Measurements from ENCODE around the gene LIPC.

Gene LIPC

DNA sequence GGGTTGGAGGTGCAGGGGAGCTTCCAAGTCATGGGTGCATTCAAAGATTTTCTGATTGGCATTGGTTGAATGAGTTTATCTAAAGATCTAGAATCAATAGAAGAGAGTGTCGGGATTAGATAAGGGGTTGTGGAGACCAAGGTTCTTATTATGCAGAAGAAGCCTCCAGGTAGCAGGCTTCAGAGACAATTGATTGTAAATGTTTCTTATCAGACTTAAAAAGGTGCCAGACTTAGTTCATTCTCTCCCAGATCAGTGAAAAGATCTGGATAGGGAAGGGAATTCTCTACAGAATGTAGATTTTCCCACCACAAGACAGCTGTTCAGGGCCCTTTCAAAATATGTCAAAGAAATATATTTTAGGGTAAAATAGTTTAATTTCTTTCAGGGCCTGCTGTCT is 129.5 kb downstream of the LIPC start:
- no peak for DNase-seq

DNA sequence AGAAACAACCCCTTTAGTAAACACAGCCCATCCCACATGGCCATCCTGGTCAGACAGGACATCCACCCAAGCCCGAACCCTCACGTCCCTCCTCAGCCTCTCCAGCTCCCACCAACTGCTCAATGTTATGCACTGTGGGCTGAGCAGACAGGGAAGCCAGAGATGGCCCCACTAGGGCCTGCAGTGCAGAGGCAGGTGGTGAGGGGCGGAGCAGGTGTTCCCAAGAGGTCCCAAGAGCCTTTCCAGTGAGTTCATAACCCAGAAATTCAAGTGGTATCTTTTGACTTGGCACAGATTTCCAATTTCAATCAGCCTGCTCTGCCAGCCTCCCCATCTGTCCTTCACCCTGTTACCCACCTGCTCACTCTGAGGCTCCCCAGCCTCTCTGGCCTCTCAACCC is 130.3 kb downstream of the LIPC start:
- DNase-seq: no peak

DNA sequence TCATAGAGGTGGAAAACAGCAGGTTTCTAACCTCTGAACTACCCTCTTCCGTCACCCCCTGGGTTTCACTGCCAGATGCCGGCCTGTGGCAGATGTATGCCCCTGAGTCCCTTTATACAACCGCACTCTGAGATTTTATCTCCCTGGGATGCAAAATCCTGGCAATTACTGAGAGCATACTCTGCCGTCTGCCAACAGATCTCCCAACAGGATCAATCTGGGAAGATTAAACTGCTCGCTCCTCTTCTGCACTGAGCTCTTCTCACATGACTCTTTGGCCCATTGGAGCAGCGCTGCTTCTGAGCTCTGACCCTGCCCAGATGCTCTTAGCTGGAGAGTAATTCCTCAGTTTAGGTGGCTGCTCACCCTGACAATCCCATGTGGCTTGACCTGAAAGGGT is 133.2 kb downstream of the LIPC start:
- DNase-seq: no peak

DNA sequence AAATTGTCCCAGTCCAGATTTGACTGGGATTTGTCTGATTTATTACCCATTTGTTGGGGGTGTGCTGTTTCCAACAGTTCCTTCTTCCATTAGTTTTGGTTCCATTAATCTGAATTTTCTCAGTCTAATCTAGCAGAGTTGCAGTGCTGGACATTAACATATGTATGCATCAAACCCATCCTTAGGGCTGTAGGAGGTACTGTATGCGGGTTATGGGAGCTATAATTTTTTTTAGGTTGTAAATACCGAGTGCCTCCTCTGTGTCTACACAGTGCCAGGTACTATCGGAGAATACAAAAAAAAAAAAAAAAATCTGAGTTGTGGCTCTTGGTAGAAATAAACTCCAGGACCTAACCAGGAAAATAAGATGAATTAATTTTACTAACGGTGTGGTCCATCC is 133.8 kb downstream of the LIPC start:
- DNase-seq: no peak

- no peak for DNase-seq
Observed at GRCh38 chr15:58566029-58566428, 134.2 kb downstream of the LIPC start.

DNA sequence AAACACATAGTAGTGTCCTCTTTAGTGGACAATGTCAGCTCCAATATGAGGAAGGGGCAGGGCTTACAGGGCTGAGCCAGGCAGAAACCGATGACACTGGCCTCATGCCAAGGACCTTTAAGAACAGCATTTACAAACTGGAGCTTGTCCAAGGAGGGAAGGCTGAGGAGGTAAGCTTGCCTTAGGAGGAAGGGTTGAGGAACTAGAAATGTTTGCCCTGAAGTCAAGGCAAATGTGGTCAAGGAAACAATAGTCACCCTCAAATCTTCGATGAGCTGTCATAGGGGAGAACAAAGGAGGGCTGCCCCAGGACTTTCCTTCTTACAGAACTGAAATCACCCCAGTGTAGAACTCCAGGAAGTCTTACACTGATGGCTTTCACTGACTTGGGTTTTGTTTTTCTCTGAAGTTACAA is 136.4 kb downstream of the LIPC start:
- DNase-seq: peak; percentile 6

- no peak for DNase-seq
Observed at GRCh38 chr15:58569455-58569854, 137.7 kb downstream of the LIPC start.

- DNase-seq: no peak
Observed at GRCh38 chr15:58571491-58571890, 139.7 kb downstream of the LIPC start.

DNA sequence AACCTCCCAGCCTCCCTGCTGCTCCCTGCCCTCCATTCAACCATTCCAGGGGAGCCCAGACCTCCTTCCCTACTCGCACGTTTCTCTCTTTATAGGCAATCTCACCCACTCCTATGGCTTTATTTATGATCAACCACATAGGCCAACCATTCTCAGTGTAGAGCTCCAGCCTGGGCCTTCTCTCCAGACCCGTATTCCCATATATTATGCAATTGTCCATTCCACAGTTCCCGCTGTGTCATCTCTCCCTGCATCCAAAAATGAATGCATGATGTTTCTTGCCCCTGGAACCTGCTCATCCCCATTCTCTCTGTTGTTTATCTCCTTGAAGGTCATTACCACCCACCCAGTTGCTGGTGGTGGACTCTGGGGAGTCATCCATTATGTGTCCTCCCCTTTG is 140.7 kb downstream of the LIPC start:
- DNase-seq: no peak

DNA sequence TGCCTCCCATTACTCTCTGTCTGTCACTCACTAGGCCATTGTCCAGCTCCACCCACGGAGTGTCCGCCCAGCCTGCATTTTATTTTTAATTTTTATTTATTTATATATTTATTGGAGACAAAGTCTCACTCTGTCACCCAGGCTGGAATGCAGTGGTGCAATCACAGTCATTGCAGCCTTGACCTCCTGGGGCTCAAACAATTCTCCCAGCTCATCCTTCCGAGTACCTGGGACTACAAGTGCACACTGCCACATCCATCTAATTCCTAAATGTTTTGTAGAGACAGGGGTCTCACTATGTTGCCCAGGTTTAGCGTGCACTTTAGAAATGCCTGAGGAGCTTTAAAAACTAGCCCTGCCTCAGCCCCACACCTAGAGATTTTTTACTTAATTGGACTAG is 141.5 kb downstream of the LIPC start:
- no peak for DNase-seq

GRCh38 chr15:58574631-58575030 is 142.8 kb downstream of the LIPC start:
- DNase-seq: peak; percentile 5

GRCh38 chr15:58575045-58575786 is 143.4 kb downstream of the LIPC start:
- DNase-seq: no peak

DNA sequence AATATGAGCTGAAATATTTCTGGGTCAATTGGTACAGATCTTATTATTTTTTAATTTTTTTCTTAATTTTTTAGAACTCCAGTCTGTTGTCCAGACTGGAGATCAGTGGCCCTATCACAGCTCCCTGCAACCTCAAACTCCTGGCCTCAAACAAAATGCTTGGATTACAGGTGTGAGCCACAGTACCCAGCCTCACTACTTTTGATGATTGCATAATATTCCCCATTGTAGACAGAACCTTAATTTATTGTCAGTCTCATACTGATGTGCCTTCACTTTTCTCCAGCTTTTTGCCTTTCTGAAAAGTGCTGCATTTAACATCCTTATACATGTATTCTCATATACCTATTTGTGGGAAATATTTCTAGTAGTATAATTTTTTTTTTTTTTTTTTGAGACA is 144.9 kb downstream of the LIPC start:
- DNase-seq: no peak

GRCh38 chr15:58582160-58582559 is 150.4 kb downstream of the LIPC start:
- no peak for DNase-seq

DNA sequence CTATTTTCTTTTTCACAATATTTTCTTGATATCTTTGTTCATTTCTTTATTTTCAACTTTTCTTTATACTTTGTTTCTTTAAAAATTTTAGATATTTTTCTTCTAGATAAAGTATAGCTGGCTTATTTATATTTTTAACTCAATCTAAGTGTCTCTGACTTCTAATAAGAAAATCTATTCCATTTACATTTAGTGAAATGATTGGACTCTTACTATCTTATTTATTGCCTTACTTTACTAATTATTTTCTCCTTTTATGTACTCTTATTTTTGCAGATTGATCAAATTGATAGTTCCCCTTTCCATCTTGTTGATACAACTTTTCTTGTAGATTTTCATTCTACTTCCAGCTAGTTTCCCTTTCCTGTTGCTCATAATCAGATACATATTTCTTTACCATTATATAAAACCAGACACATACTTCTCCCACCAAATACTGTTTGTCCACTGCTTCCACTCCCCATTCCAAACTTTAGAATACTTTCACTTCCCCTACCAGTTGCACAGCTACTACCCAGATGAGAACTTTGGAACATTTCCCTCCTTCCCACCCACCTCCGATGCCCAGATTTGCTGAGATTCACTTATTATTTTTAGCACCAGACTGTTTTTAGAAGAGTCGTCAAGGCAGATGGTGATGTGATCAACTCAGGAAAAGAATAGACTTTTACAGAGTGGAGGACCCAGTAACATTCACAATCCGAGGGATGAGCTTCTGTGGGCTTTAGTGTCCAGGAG is 151.5 kb downstream of the LIPC start:
- DNase-seq: no peak

- DNase-seq: no peak
Observed at GRCh38 chr15:58584789-58585461, 153.1 kb downstream of the LIPC start.

DNA sequence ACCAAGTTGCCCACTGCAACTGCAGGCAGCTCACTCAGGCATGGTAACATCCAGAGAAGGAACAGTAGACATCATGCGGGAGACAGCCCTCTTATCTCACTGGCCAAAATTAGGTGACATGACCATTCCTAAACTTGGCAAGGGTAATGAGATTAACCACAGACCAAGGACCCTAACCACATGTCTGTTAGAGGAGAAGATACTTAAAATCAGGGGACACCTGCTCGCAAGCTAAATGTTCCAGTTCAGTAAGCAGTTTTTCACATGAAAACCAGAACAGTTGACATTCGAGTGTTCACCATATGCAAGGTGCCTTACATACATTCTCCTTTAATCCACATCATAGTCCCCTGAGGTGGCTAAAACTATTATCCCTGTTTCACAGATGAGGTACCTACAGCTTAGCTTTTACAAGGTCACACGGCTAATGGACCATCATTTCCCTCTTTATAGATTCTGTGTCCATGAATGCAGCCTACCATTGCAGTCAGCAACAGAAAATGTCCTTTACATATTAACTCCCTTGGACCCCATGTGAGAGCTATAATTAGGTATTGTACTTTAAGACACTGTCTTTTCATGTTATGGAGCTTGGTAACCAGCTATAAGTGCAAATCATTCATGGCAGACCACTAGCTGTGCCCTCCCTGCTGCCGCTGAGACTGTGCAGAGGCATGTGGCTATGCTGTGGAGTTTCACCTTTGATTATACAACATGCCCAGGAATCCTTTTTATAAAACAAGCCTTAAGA is 154.1 kb downstream of the LIPC start:
- no peak for DNase-seq

- no peak for DNase-seq
Observed at GRCh38 chr15:58587486-58587885, 155.7 kb downstream of the LIPC start.

- no peak for DNase-seq
Observed at GRCh38 chr15:58588096-58588495, 156.3 kb downstream of the LIPC start.

- DNase-seq: no peak
Observed at GRCh38 chr15:58589047-58589446, 157.3 kb downstream of the LIPC start.

DNA sequence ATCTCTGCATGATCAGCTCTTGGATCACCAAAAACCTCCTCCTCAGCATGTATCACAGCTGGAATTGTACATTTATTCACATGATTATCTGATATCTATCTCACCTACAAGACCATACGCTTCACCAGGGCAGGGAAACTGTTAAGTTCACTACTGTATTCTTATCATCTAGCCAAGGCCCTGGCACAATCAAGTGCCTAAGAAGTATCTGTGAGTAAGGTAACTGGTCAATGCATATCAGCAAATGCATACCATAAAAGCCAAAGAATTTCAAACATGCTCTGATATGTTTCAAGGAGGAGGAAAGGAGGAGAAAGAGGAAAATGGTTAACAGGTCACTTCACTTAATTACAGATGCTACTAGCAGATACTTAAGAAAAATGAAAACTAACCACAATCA is 158.4 kb downstream of the LIPC start:
- DNase-seq: no peak

DNA sequence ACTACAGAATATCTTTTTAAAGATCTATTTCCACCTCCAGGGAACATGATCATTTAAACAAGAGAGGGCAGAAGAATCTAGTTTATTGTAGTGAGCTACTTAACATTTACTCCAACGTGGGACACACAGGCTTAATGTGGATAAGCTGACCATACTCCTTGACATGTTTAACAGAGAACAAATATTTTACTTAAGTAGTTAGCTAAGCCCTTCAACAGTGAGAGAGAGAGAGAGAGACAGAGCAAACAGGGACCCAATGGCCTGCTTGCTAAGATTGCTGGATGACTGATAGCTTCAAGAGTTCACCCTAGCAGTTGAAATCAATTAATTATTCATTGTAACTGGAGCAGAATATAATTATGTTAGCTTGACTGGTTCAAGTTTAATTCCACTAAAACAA is 159.1 kb downstream of the LIPC start:
- no peak for DNase-seq

DNA sequence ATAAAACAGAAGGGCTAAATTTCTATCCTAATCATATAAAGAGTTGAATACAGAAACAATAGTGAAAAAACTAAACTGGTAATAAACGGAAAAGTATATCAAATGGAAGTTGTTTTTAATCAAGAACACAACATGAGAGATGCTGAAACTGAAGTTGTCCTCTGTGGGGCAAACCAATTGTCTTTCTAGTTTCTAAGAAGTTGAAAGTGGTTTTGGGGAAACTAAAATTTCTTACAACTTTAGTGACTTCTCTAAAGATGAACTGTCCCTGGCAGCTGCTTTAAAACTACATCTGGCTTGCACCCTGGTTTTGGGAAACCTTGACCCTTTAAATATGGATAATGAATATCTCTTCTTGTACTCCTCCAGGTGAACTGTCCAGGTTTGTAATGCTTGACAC is 162.1 kb downstream of the LIPC start:
- no peak for DNase-seq

All from CD4-positive, alpha-beta T cell treated with Interleukin-6 for 4 hours (primary cell).